IMR-90 (cell line): ENCODE data around the gene LRRC40. TPM values are rescaled to one million over a fixed set of nuclear protein-coding genes. Genes with fewer than 3 reads are reported as not detected.
A peak's percentile ranks its signal among the peaks of the same experiment; 100 is the strongest.

ENCODE experiments used
- ATAC-seq: fragments of 200-7000 bp; cut with Tn5 transposase; 2 replicates; pipeline ENCODE4 v1.9.1; 2020; ENCODE audit warnings: low read depth, mild to moderate bottlenecking, moderate library complexity
- BruUV-seq: library from RNA; stranded (reverse); fragments of 400-500 nt; replicated peaks from 2 replicates; lab custom pipeline; 2021; lab: Mats Ljungman, UMichigan
- CTCF ChIA-PET: fragments of 300-600 bp; formaldehyde crosslinking; extraction: SDS; loops from one replicate; lab custom pipeline; 2021; ENCODE audit warnings: antibody characterized with exemption; lab: Yijun Ruan, JAX
- POLR2A ChIA-PET: fragments of 300-600 bp; sonication (Branson Sonifier 250); formaldehyde crosslinking; loops from one replicate; lab custom pipeline; 2022; ENCODE audit warnings: antibody characterized with exemption; ENCODE audit not compliant: unreplicated experiment; lab: Charles Lee
- DNase-seq: peaks from one replicate; pipeline ENCODE4 v3.0.0; 2013
- H2AFZ ChIP-seq: replicated peaks from 2 replicates; pipeline ENCODE3; 2013; ENCODE audit warnings: low read length, mild to moderate bottlenecking; ENCODE audit not compliant: poor library complexity
- H2AK5ac ChIP-seq: 2 replicates; pipeline ENCODE4 v1.6.1; 2013; ENCODE audit warnings: low read depth, low read length, inconsistent platforms
- H2AK9ac ChIP-seq: replicated peaks from 2 replicates; pipeline ENCODE3; 2013; ENCODE audit warnings: mild to moderate bottlenecking, low read depth, low read length, moderate library complexity; ENCODE audit not compliant: poor library complexity
- H2BK120ac ChIP-seq: 2 replicates; pipeline ENCODE4 v1.6.1; 2013; ENCODE audit warnings: low read depth, low read length, inconsistent platforms
- H2BK15ac ChIP-seq: 3 replicates; pipeline ENCODE4 v1.6.1; 2013; ENCODE audit warnings: low read depth, low read length, inconsistent platforms
- H2BK20ac ChIP-seq: 2 replicates; pipeline ENCODE4 v1.6.1; 2013; ENCODE audit warnings: low read depth, mild to moderate bottlenecking, inconsistent platforms, low read length, moderate library complexity
- H2BK5ac ChIP-seq: 2 replicates; pipeline ENCODE4 v1.6.1; 2013; ENCODE audit warnings: mild to moderate bottlenecking, low read depth, low read length, inconsistent platforms; ENCODE audit not compliant: poor library complexity, severe bottlenecking
- H3K14ac ChIP-seq: replicated peaks from 2 replicates; pipeline ENCODE4 v1.6.1; 2013; ENCODE audit warnings: low read depth, low read length, inconsistent platforms
- H3K18ac ChIP-seq: 2 replicates; pipeline ENCODE4 v1.6.1; 2013; ENCODE audit warnings: low read depth, low read length, control low read depth
- H3K23ac ChIP-seq: 2 replicates; pipeline ENCODE4 v1.6.1; 2013; ENCODE audit warnings: low read depth, low read length, inconsistent platforms
- H3K27ac ChIP-seq: 2 replicates; pipeline ENCODE4 v1.5.1; 2013; ENCODE audit warnings: mild to moderate bottlenecking, control low read depth, low read length; ENCODE audit not compliant: insufficient read depth
- H3K27me3 ChIP-seq: 2 replicates; pipeline ENCODE4 v1.6.1; 2013; ENCODE audit warnings: low read length; ENCODE audit not compliant: control insufficient read depth, insufficient read depth
- H3K36me3 ChIP-seq: 2 replicates; pipeline ENCODE4 v1.6.1; 2013; ENCODE audit warnings: low read length, mixed read lengths; ENCODE audit not compliant: control insufficient read depth, insufficient read depth
- H3K4ac ChIP-seq: 2 replicates; pipeline ENCODE4 v1.6.1; 2013; ENCODE audit warnings: low read depth, low read length, inconsistent platforms
- H3K4me1 ChIP-seq: 2 replicates; pipeline ENCODE4 v1.6.1; 2013; ENCODE audit warnings: low read length, mixed read lengths; ENCODE audit not compliant: control insufficient read depth, insufficient read depth
- H3K4me2 ChIP-seq: 2 replicates; pipeline ENCODE4 v1.6.1; 2013; ENCODE audit warnings: low read depth, mild to moderate bottlenecking, control low read depth, low read length, moderate library complexity
- H3K4me3 ChIP-seq: 2 replicates; pipeline ENCODE4 v1.5.1; 2013; ENCODE audit warnings: low read depth, mild to moderate bottlenecking, control low read depth, low read length, moderate library complexity; ENCODE audit not compliant: insufficient read depth
- H3K56ac ChIP-seq: 2 replicates; pipeline ENCODE4 v1.6.1; 2013; ENCODE audit warnings: low read length, inconsistent platforms; ENCODE audit not compliant: insufficient read depth; ENCODE audit errors: extremely low read depth
- H3K79me1 ChIP-seq, 2 experiments: 2 replicates each; pipeline ENCODE4 v1.6.1; 2013; ENCODE audit warnings: low read length in 2 of 2, inconsistent platforms in 1 of 2, low read depth in 1 of 2
- H3K9ac ChIP-seq: 2 replicates; pipeline ENCODE4 v1.6.1; 2013; ENCODE audit warnings: low read depth, low read length, control low read depth
- H3K9me1 ChIP-seq: 2 replicates; pipeline ENCODE4 v1.6.1; 2013; ENCODE audit warnings: low read length, inconsistent platforms; ENCODE audit not compliant: insufficient read depth
- H3K9me3 ChIP-seq: 2 replicates; pipeline ENCODE4 v1.6.1; 2013; ENCODE audit warnings: low read length; ENCODE audit not compliant: control insufficient read depth, insufficient read depth
- H4K20me1 ChIP-seq: 2 replicates; pipeline ENCODE4 v1.6.1; 2013; ENCODE audit warnings: low read length, inconsistent platforms; ENCODE audit not compliant: insufficient read depth
- H4K5ac ChIP-seq: 2 replicates; pipeline ENCODE4 v1.6.1; 2013; ENCODE audit warnings: mild to moderate bottlenecking, low read depth, low read length, control low read depth
- H4K8ac ChIP-seq, 2 experiments: 2 replicates each; pipeline ENCODE4 v1.6.1; 2013; ENCODE audit warnings: low read depth in 2 of 2, low read length in 2 of 2, control low read depth in 1 of 2, inconsistent platforms in 1 of 2
- H4K91ac ChIP-seq: 2 replicates; pipeline ENCODE4 v1.6.1; 2013; ENCODE audit warnings: low read depth, low read length, inconsistent platforms; ENCODE audit not compliant: insufficient read depth
- MAFK ChIP-seq: IDR thresholded peaks from 2 replicates; pipeline ENCODE4 v1.6.1; 2012; ENCODE audit warnings: low read depth, low read length, improper control_type of control experiment
- USF2 ChIP-seq: fragments of 150-350 bp; IDR thresholded peaks from 2 replicates; pipeline ENCODE4 v1.6.1; 2017; ENCODE audit warnings: mild to moderate bottlenecking, antibody characterized with exemption, low read length, low read depth
- WGBS, 2 experiments: methylation state at CpG; one replicate each; pipeline versions ENCODE4 v1.1.5 to v1.1.7; 2013; ENCODE audit warnings: missing lambda C conversion rate in 2 of 2; ENCODE audit not compliant: insufficient read length in 1 of 2; ENCODE audit errors: extremely low coverage in 2 of 2; 5-methylcytosine and 5-hydroxymethylcytosine counted together
- dilution Hi-C: fragments of 300-500 bp; cut with HindIII; formaldehyde crosslinking; loops from one replicate; pipeline ENCODE4 v1.14.3; 2018; ENCODE audit warnings: low sequenced_read_pairs; ENCODE audit not compliant: unreplicated experiment
- in situ Hi-C: fragments of 300-500 bp; cut with MboI; formaldehyde crosslinking; loops from 3 replicates; pipeline ENCODE4 v1.14.3; 2019; ENCODE audit warnings: low sequenced_read_pairs, inconsistent platforms, mixed read lengths
- intact Hi-C: fragments of 100-400 bp; cut with micrococcal nuclease; formaldehyde crosslinking; loops from 2 replicates; pipeline ENCODE4 v1.10.0; 2022
- polyA plus RNA-seq, 3 experiments: library from polyadenylated mRNA; depleted of rRNA; stranded (reverse); fragments of >200 nt; gene quantifications; 2 replicates each; pipeline ENCODE4 v1.2.3, GENCODE V29; 2012; ENCODE audit warnings: low replicate concordance in 1 of 3
- total RNA-seq: library from RNA; depleted of rRNA; stranded (reverse); fragments of >200 nt; gene quantifications from 2 replicates; pipeline ENCODE4 v1.2.3, GENCODE V29; 2012

Gene LRRC40
- total and polyA plus RNA-seq, 2 of the 4 experiments (the other 2 are of a cell fraction): 11.1 to 17.4 TPM

- H3K4me3 ChIP-seq: no peak overlapping the region
- H3K36me3 ChIP-seq: peaks cover 40% of the 10 kb centered on the region
- WGBS, 2 experiments: no CpG with 5 or more reads among the region's 4 CpGs
- H3K9me3 ChIP-seq: no peaks in the 10 kb centered on the region
- H3K27ac ChIP-seq: no peak overlapping the region
- intact Hi-C loops: loop anchor here (2.0 to 5.0 kb wide), 2 partner anchors 15 to 836 kb away; no protein-coding TSS in a partner anchor
- H2AK5ac ChIP-seq: no peak overlapping the region
- no peak overlapping the region for H2AK9ac ChIP-seq
- no peak overlapping the region for H2BK120ac ChIP-seq
- ATAC-seq (no peak), DNase-seq (no peak)
- H4K5ac ChIP-seq: no peak overlapping the region
- dilution Hi-C loops: no loop called here
- ChIA-PET CTCF (no interaction called here), POLR2A (no interaction called here)
- H3K14ac ChIP-seq: no peak overlapping the region
- H3K4me2 ChIP-seq: no peak overlapping the region
- H3K56ac ChIP-seq: no peak overlapping the region
- H2AFZ ChIP-seq: no peak overlapping the region
- peaks cover 16% of the 10 kb centered on the region for H4K20me1 ChIP-seq
- H3K27me3 ChIP-seq: no peaks in the 10 kb centered on the region
- peaks cover 2% of the 10 kb centered on the region; the same call in 1 of the 2 replicates for H3K9me1 ChIP-seq
- H3K4ac ChIP-seq: no peak overlapping the region
- no peak overlapping the region for H3K23ac ChIP-seq
- no peak overlapping the region for H3K9ac ChIP-seq
- no peak overlapping the region for H2BK5ac ChIP-seq
- in situ Hi-C loops: no loop called here
- H2BK15ac ChIP-seq: no peak overlapping the region
- no peak overlapping the region for H3K18ac ChIP-seq
- no TSS peak for BruUV-seq
- H2BK20ac ChIP-seq: no peak overlapping the region
- H4K91ac ChIP-seq: no peak overlapping the region
- peaks cover 7 to 35% of the 10 kb centered on the region in 2 experiments for H3K79me1 ChIP-seq
- H3K4me1 ChIP-seq: peaks cover 4% of the 10 kb centered on the region
- no peak overlapping the region for H4K8ac ChIP-seq
- peak; percentile 96 for TF ChIP-seq MAFK
- TF ChIP-seq USF2: no peak
These were observed 26.1 kb upstream of the LRRC40 start for GRCh38 chr1:70231475-70231874.
